CD4-positive, alpha-beta T cell (primary cell): ENCODE data around the gene MS4A6E. TPM values are rescaled to one million over a fixed set of nuclear protein-coding genes. Genes with fewer than 3 reads are reported as not detected.
A peak's percentile ranks its signal among the peaks of the same experiment; 100 is the strongest.

Experiments
- ATAC-seq: fragments of 200-7000 bp; cut with Tn5 transposase; one replicate; pipeline ENCODE4 v1.10.0; 2022; ENCODE audit warnings: mild to moderate bottlenecking; ENCODE audit not compliant: poor library complexity
- CTCF ChIA-PET: fragments of 350-600 bp; sonication (Branson Sonifier 250); formaldehyde crosslinking; loops from one replicate; lab custom pipeline; 2021; ENCODE audit warnings: antibody characterized with exemption, inconsistent platforms; lab: Charles Lee
- POLR2A ChIA-PET: fragments of 350-600 bp; sonication (Branson Sonifier 250); formaldehyde crosslinking; loops from one replicate; lab custom pipeline; 2021; ENCODE audit warnings: antibody characterized with exemption, inconsistent platforms; lab: Charles Lee
- DNase-seq, 14 experiments: peaks; one replicate each; pipeline ENCODE4 v3.0.0-alpha.2; 2013 to 2020; ENCODE audit warnings: mixed read lengths in 2 of 14
- H3K27ac ChIP-seq, 2 donors: one replicate each; pipeline versions ENCODE4 v1.5.1 to v1.7.0; 2013; ENCODE audit warnings: low read length in 2 of 2, low read depth in 1 of 2, mild to moderate bottlenecking in 1 of 2
- H3K27me3 ChIP-seq, 2 experiments: 1 replicate in 1 of 2; 2 replicates in 1 of 2; pipeline versions ENCODE4 v1.6.1 to v1.7.0; 2013; ENCODE audit warnings: low read length in 2 of 2, control low read depth in 1 of 2, mild to moderate bottlenecking in 1 of 2, moderate library complexity in 1 of 2; ENCODE audit not compliant: insufficient read depth in 2 of 2, control insufficient read depth in 1 of 2
- H3K36me3 ChIP-seq: one replicate; pipeline ENCODE4 v1.6.1; 2013; ENCODE audit warnings: low read length, control low read depth; ENCODE audit not compliant: insufficient read depth
- H3K4me1 ChIP-seq: one replicate; pipeline ENCODE4 v1.6.1; 2013; ENCODE audit warnings: low read length, control low read depth; ENCODE audit not compliant: insufficient read depth
- H3K4me3 ChIP-seq: one replicate; pipeline ENCODE4 v1.5.1; 2013; ENCODE audit warnings: mild to moderate bottlenecking, low read length, moderate library complexity
- H3K9me3 ChIP-seq, 2 experiments: 1 replicate in 1 of 2; 2 replicates in 1 of 2; pipeline versions ENCODE4 v1.6.1 to v1.7.0; 2013; ENCODE audit warnings: low read length in 2 of 2, mild to moderate bottlenecking in 2 of 2, control low read depth in 1 of 2, moderate library complexity in 1 of 2; ENCODE audit not compliant: control insufficient read depth in 1 of 2, insufficient read depth in 1 of 2
- H3K27ac Mint-ChIP-seq: one replicate; pipeline ENCODE4 v1.8.0; 2020; ENCODE audit warnings: mixed read lengths
- H3K27me3 Mint-ChIP-seq: one replicate; pipeline ENCODE4 v1.8.0; 2021; ENCODE audit warnings: mixed read lengths
- H3K36me3 Mint-ChIP-seq: one replicate; pipeline ENCODE4 v1.8.0; 2021; ENCODE audit warnings: low read depth, mixed read lengths
- H3K4me1 Mint-ChIP-seq: one replicate; pipeline ENCODE4 v1.8.0; 2021; ENCODE audit warnings: low read depth, mixed read lengths
- H3K4me3 Mint-ChIP-seq: one replicate; pipeline ENCODE4 v1.8.0; 2020; ENCODE audit warnings: mild to moderate bottlenecking, mixed read lengths
- H3K9me3 Mint-ChIP-seq: one replicate; pipeline ENCODE4 v1.8.0; 2020; ENCODE audit warnings: mixed read lengths
- CTCF ChIP-seq: fragments of 200-600 bp; IDR thresholded peaks from one replicate; pipeline ENCODE4 v1.8.0; 2022; ENCODE audit warnings: antibody characterized with exemption, mild to moderate bottlenecking
- intact Hi-C, 2 experiments: fragments of 100-400 bp; cut with DNase I in 1 of 2; cut with micrococcal nuclease in 1 of 2; formaldehyde crosslinking; loops; one replicate each; pipeline versions ENCODE4 v1.15.1 to v1.9.0; 2023 to 2025; cut with DNase I, micrococcal nuclease
- total RNA-seq, 174 experiments: library from RNA in 2 of 174; stranded (reverse) in 2 of 174; gene quantifications; one replicate each; pipeline ENCODE4 v1.2.3 and lab custom pipeline; 2021 to 2026

MS4A6E gene
- total RNA-seq, 2 experiments from 2014 or later, result not detected

- Histone ChIP-seq H3K9me3 (no peaks in the 10 kb centered on the region), H3K4me1 (no peaks in the 10 kb centered on the region), H3K27me3 (peaks cover 6 to 18% of the 10 kb centered on the region in 2 experiments), H3K27ac (no peak overlapping the region), H3K4me3 (no peak overlapping the region), H3K36me3 (no peaks in the 10 kb centered on the region)
- TF ChIP-seq CTCF, result no peak
- ATAC-seq, result no peak
- H3K4me3 Mint-ChIP-seq, result no peak overlapping the region
- H3K9me3 Mint-ChIP-seq, result no peaks in the 10 kb centered on the region
- ChIA-PET CTCF (no interaction called here), POLR2A (no interaction called here)
- no peaks in the 10 kb centered on the region for H3K36me3 Mint-ChIP-seq
- no peak for DNase-seq
- intact Hi-C loops, result no loop called here
- H3K27ac Mint-ChIP-seq, result no peak overlapping the region
- peaks cover 39% of the 10 kb centered on the region for H3K27me3 Mint-ChIP-seq
- no peaks in the 10 kb centered on the region for H3K4me1 Mint-ChIP-seq
These were observed 17.1 kb downstream of the MS4A6E start for GRCh38 chr11:60344146-60344545.

- no peak overlapping the region for H3K4me3 ChIP-seq
- Mint-ChIP-seq H3K4me3 (no peak overlapping the region), H3K9me3 (no peaks in the 10 kb centered on the region), H3K27ac (no peak overlapping the region), H3K36me3 (no peaks in the 10 kb centered on the region), H3K4me1 (no peaks in the 10 kb centered on the region), H3K27me3 (peaks cover 38% of the 10 kb centered on the region)
- POLR2A ChIA-PET, result no interaction called here
- CTCF ChIA-PET, result interaction anchor here (0.7 kb wide), 1 partner anchor 18 kb away, joined by 3 read pairs; no protein-coding TSS in a partner anchor
- no peaks in the 10 kb centered on the region for H3K4me1 ChIP-seq
- no peak overlapping the region for H3K27ac ChIP-seq
- DNase-seq, result peak in 2 of 14 experiments; percentile 1 to 19
- no peak for TF ChIP-seq CTCF
- H3K27me3 ChIP-seq, result peaks cover 6 to 18% of the 10 kb centered on the region in 2 experiments
- intact Hi-C loops, result no loop called here
- H3K9me3 ChIP-seq, result no peaks in the 10 kb centered on the region
- ATAC-seq, result no peak
- H3K36me3 ChIP-seq, result no peaks in the 10 kb centered on the region
These were observed 18.4 kb downstream of the MS4A6E start for GRCh38 chr11:60345489-60345888.

GRCh38 chr11:60347084-60347797, 20.2 kb downstream of the MS4A6E start:
- intact Hi-C loops, result no loop called here
- CTCF ChIA-PET, result no interaction called here
- ATAC-seq, result no peak

More at GRCh38 chr11:60347084-60347797, 20.2 kb downstream of the MS4A6E start:
- no peaks in the 10 kb centered on the region for H3K36me3 ChIP-seq
- Mint-ChIP-seq H3K36me3 (no peaks in the 10 kb centered on the region), H3K9me3 (no peaks in the 10 kb centered on the region), H3K4me3 (no peak overlapping the region), H3K4me1 (no peaks in the 10 kb centered on the region), H3K27ac (no peak overlapping the region), H3K27me3 (peaks cover 25% of the 10 kb centered on the region)
- DNase-seq, result no peak
- POLR2A ChIA-PET, result no interaction called here
- H3K4me3 ChIP-seq, result no peak overlapping the region
- H3K27ac ChIP-seq, result no peak overlapping the region
- no peaks in the 10 kb centered on the region for H3K9me3 ChIP-seq
- no peaks in the 10 kb centered on the region for H3K4me1 ChIP-seq
- peaks cover 6 to 18% of the 10 kb centered on the region in 2 experiments for H3K27me3 ChIP-seq
- TF ChIP-seq CTCF, result no peak
